ENCODE data around the gene SPTLC2. TPM values are rescaled to one million over a fixed set of nuclear protein-coding genes. Genes with fewer than 3 reads are reported as not detected.
"Not testable (repeated sequence)": the region's sequence is repeated elsewhere in the genome, so short reads cannot be mapped to it uniquely, and the experiment has no call there.

The SPTLC2 gene
- total RNA-seq, 1 donor from 2014 or later = 10.8 TPM

- DNase-seq (ENCODE audit: missing footprints) = no peak
- ATAC-seq = no peak
- intact Hi-C loops (cut with DNase I) = no loop called here
Observed at GRCh38 chr14:77565289-77565993, 51.0 kb downstream of the SPTLC2 start.

- DNase-seq (ENCODE audit: missing footprints) = no peak
- intact Hi-C loops (cut with DNase I) = no loop called here
- no peak for ATAC-seq
Observed at GRCh38 chr14:77562681-77563080, 53.8 kb downstream of the SPTLC2 start.

- intact Hi-C loops (cut with DNase I) = no loop called here
- DNase-seq (ENCODE audit: missing footprints) (no peak), ATAC-seq (no peak)
Observed at GRCh38 chr14:77561881-77562280, 54.6 kb downstream of the SPTLC2 start.

GRCh38 chr14:77559381-77559780 is 57.1 kb downstream of the SPTLC2 start:
- no peak for ATAC-seq
- DNase-seq (ENCODE audit: missing footprints) = no peak
- intact Hi-C loops (cut with DNase I) = loop anchor here (10.0 kb wide), 1 partner anchor 685 kb away; no protein-coding TSS in a partner anchor

- DNase-seq (ENCODE audit: missing footprints) (no peak), ATAC-seq (no peak)
- intact Hi-C loops (cut with DNase I) = loop anchor here (10.0 kb wide), 1 partner anchor 683 kb away; no protein-coding TSS in a partner anchor
Observed at GRCh38 chr14:77557391-77557790, 59.0 kb downstream of the SPTLC2 start.

- DNase-seq (ENCODE audit: missing footprints) (no peak), ATAC-seq (no peak)
- intact Hi-C loops (cut with DNase I) = loop anchor here (10.0 kb wide), 1 partner anchor 682 kb away; no protein-coding TSS in a partner anchor
Observed at GRCh38 chr14:77556946-77557345, 59.5 kb downstream of the SPTLC2 start.

GRCh38 chr14:77554816-77555599 is 61.4 kb downstream of the SPTLC2 start:
- intact Hi-C loops (cut with DNase I) = loop anchor here (5.0 to 10.0 kb wide), 2 partner anchors 98 to 680 kb away; partner anchors contain the start of genes AHSA1 and VIPAS39
- no peak for DNase-seq (ENCODE audit: missing footprints)
- peak; percentile 44 for ATAC-seq

GRCh38 chr14:77554207-77554606 is 62.2 kb downstream of the SPTLC2 start:
- intact Hi-C loops (cut with DNase I) = loop anchor here (5.0 to 10.0 kb wide), 2 partner anchors 97 to 679 kb away; partner anchors contain the start of genes AHSA1 and VIPAS39
- ATAC-seq (no peak), DNase-seq (ENCODE audit: missing footprints) (no peak)

GRCh38 chr14:77549451-77549850 is 67.0 kb downstream of the SPTLC2 start:
- intact Hi-C loops (cut with DNase I) = no loop called here
- ATAC-seq (no peak), DNase-seq (ENCODE audit: missing footprints) (no peak)

- ATAC-seq (no peak), DNase-seq (ENCODE audit: missing footprints) (no peak)
- intact Hi-C loops (cut with DNase I) = no loop called here
Observed at GRCh38 chr14:77547512-77548180, 68.8 kb downstream of the SPTLC2 start.

GRCh38 chr14:77545171-77545570 is 71.3 kb downstream of the SPTLC2 start:
- ATAC-seq; DNase-seq (ENCODE audit: missing footprints); intact Hi-C loops (cut with DNase I): not testable (repeated sequence)

GRCh38 chr14:77544571-77544970 is 71.9 kb downstream of the SPTLC2 start:
- intact Hi-C loops (cut with DNase I) = no loop called here
- DNase-seq (ENCODE audit: missing footprints) (no peak), ATAC-seq (no peak)

GRCh38 chr14:77543637-77544334 is 72.7 kb downstream of the SPTLC2 start:
- DNase-seq (ENCODE audit: missing footprints) (no peak), ATAC-seq (no peak)
- intact Hi-C loops (cut with DNase I) = no loop called here

GRCh38 chr14:77543240-77543551 is 73.2 kb downstream of the SPTLC2 start:
- intact Hi-C loops (cut with DNase I) = no loop called here
- DNase-seq (ENCODE audit: missing footprints) = no peak
- no peak for ATAC-seq

GRCh38 chr14:77542421-77543239 is 73.8 kb downstream of the SPTLC2 start:
- ATAC-seq = peak; percentile 39
- intact Hi-C loops (cut with DNase I) = no loop called here

GRCh38 chr14:77541905-77542304 is 74.5 kb downstream of the SPTLC2 start:
- peak; percentile 16 for ATAC-seq
- DNase-seq (ENCODE audit: missing footprints) = no peak
- intact Hi-C loops (cut with DNase I) = no loop called here

More at GRCh38 chr14:77542421-77543239, 73.8 kb downstream of the SPTLC2 start:
- no peak for DNase-seq (ENCODE audit: missing footprints)

- DNase-seq (ENCODE audit: missing footprints); intact Hi-C loops (cut with DNase I); ATAC-seq: not testable (repeated sequence)
Observed at GRCh38 chr14:77536951-77537350, 79.5 kb downstream of the SPTLC2 start.

GRCh38 chr14:77531071-77531470 is 85.4 kb downstream of the SPTLC2 start:
- no peak for DNase-seq (ENCODE audit: missing footprints)
- no peak for ATAC-seq
- intact Hi-C loops (cut with DNase I) = no loop called here
